ENCODE data around the gene TMEM259.

TMEM259 gene

GRCh38 chr19:986083-986482 is 34.8 kb downstream of the TMEM259 start:
- DNase-seq (ENCODE audit: low read depth): no peak

- peak; percentile 85 for DNase-seq (ENCODE audit: low read depth)
Observed at GRCh38 chr19:984165-984967, 36.6 kb downstream of the TMEM259 start, which contains the start of gene WDR18. Gene WDR18, plus strand, starts transcription at chr19:984345. Its CDS starts 9 bp downstream, at chr19:984354.

GRCh38 chr19:982567-983170 is 38.3 kb downstream of the TMEM259 start:
- peak; percentile 62 for DNase-seq (ENCODE audit: low read depth)

- no peak for DNase-seq (ENCODE audit: low read depth)
Observed at GRCh38 chr19:980133-980998, 40.6 kb downstream of the TMEM259 start.

DNA sequence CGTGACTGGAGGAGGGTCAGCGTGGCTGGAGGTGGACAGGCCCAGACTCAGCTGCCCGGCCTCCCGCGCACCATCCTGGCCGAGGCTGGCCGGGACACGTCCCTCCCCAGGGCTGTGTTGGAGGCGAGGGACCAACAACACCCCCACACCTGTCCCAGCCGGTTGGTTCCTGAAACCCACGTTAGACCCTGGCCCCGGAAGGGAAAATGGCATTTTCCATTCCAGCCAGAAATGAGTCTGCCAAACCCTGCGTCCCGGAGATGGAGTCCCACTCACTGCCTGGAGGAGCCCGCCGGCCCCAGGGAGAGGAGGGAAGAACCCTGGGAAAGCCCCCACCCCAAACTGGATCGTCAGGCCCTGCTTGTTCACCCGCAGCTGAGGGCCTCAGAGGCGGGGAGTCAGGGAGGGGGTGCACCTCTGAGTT is 41.6 kb downstream of the TMEM259 start:
- DNase-seq (ENCODE audit: low read depth): no peak

GRCh38 chr19:977058-977464 is 43.9 kb downstream of the TMEM259 start:
- DNase-seq (ENCODE audit: low read depth): no peak

DNA sequence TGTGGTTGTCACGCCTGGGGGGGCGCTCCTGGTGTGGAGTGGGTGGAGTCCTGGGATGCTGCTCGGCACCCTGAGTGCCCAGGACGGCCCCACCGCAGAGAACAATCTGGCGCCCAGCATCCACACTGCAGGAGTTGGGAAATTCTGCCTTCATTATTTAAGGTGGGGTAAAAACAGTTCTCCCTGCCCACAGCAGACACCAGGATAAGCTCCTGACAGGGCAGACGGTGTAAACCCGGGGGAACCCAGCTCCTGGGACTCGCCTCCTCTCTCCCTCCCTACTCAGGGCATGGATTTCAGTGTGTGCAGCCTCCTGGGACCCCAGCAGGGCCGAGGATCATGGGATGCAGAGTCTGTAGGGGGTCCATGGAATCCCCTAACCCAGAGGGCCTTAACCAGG is 44.4 kb downstream of the TMEM259 start:
- no peak for DNase-seq (ENCODE audit: low read depth)

DNA sequence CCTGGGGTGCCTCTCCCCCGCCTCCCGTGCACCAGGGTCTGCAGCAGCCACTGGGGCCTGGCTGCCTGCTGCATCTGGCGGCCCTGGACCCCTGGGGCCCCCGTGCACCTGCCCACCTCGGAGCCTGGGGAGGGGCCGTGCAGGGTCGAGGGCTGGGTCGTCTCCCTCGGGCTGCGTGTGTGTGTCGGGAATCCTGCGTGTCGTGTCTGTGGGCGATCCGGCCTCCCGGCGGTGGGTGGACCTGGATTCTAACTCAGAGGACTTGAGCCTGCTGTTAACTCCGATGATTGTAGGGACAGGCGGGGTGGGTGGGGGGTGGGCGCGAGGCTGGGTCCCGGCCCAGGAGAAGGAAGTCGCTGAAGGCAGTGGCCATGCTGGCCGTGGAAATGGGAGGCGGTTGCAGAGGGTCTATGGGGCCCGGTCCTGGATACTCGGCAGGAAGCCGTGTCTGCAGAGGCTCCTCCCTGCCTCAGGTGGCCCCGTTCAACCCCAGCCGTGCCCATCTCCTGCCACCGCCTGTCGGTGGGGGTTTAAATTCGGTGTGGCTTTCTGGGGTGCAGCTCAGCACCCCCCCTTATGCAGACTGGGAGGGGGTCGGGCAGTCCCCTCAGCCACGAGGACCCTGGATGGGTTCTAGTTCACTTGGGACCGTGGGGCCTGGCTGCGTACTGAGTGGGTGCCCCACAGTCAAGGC is 46.2 kb downstream of the TMEM259 start:
- no peak for DNase-seq (ENCODE audit: low read depth)

GRCh38 chr19:973726-974563 is 47.0 kb downstream of the TMEM259 start:
- no peak for DNase-seq (ENCODE audit: low read depth)

GRCh38 chr19:972281-972680 is 48.6 kb downstream of the TMEM259 start:
- no peak for DNase-seq (ENCODE audit: low read depth)

DNA sequence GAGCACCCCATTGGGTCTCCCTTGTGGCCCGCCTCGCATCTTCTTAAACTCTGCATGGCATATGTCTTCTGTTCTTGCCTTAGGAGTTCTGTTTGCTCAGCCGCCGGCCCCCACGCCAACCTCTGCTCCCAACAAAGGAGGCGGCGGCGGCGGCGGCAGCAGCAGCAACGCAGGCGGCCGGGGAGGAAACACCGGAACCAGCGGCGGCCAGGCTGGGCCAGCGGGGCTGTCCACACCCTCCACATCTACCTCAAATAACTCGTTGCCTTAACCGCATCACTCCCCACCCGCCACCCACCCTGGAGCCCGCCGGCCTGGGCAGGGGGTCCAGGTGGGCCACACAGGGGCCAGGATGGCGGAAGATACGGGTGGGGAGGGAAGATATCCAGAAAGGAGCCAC is 49.1 kb downstream of the TMEM259 start:
- no peak for DNase-seq (ENCODE audit: low read depth)

DNA sequence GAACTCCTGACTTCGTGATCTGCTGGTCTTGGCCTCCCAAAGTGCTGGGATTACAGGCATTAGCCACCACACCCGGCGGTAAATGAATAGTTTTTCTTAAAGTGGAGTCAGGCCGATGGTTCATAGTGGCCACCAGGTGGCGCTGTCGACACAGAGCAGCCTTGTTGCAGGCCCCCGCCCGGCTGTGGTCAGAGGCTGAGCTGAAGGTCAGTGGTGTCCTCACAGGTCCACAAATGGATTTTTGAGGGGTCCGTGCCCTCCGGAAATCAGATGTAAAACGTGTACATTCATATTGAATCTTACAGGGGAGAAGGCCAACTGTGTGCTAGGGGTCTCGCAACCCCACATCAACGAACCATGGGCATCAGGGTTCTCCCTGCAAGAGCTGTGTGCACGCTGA is 50.2 kb downstream of the TMEM259 start:
- DNase-seq (ENCODE audit: low read depth): no peak

- DNase-seq (ENCODE audit: low read depth): no peak
Observed at GRCh38 chr19:966485-967088, 54.3 kb downstream of the TMEM259 start.

DNA sequence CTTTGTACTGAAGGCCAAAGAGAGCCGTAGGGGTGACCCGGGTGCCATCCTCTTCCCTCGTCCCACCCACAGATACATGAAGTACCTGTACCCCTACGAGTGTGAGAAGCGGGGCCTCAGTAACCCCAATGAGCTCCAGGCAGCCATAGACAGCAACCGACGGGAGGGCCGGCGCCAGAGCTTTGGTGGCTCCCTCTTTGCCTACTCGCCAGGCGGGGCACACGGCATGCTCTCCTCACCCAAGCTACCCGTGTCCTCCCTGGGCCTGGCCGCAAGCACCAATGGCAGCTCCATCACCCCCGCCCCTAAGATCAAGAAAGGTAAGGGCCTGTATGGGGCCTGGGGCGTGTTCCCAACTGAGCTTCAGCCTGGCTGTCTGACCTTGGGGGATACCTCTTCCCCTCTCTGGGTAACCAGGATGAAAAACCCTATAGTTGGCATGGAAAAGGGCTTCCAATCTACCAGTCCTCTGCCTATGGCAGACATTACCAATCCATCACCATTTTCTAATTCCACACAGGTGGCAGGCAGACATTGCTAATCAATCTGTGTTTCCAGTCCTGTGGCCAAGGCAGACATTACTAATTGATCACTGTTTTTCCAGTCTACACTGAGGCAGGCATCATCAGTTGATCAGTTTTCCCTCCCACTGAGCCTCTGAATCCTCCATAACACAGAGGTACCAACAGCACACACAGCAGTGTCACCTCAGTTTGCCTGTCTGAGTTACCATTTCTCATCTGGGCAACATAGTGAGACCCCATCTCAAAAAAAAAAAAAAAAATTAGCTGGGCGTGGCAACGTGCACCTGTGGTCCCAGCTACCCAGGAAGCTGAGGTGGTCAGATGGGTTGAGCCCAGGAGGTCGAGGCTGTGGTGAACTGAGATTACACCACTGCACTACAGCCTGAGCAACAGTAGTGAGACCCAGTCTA is 55.9 kb downstream of the TMEM259 start:
- no peak for DNase-seq (ENCODE audit: low read depth)

DNA sequence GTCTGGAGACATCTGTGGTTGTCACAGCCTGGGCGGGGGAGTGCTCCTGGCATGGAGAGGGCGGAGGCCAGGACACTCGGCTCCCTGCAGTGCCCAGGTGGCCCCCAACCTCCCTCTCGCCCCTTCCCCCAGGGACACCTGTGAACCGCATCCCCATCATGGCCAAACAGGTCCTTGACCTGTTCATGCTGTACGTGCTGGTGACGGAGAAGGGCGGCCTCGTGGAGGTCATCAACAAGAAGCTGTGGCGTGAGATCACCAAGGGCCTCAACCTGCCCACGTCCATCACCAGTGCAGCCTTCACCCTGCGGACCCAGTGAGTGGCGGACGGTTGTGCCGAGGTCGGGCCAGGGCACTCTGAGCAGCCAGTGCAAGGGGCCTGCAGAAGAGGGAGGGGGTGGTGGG is 56.8 kb downstream of the TMEM259 start:
- DNase-seq (ENCODE audit: low read depth): no peak

GRCh38 chr19:963486-963951 is 57.4 kb downstream of the TMEM259 start:
- DNase-seq (ENCODE audit: low read depth): no peak

DNA sequence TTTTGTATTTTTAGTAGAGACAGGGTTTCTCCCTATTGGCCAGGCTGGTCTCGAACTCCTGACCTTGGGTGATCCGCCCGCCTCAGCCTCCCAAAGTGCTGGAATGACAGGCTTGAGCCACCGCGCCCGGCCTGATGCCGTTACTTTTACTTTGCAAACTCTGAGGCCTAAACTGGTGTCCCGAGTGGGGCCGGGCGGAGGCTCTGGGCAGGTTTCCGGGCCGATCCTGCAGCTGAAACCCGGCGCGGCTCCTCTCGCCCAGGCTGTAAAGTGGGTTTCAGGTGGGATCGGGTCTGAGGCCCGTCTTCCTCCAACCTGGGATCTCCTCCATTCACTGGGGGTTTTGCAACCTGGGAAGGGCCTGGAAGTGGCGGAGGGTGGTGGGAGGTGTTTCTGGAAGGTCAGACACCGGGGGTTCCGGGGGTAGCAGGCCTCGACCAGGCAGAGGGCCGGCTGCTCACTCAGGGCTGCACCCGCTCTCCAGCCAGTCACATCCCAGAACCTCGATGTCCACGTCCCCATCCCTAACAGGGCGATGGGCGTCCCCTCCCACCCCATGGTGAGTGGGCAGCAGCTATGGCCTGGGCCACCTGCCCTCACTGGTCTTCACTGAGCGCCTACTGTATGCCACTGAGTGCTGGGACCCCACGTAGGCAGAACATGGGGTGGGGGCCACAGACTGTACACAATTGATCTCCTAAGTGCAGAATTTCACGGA is 58.1 kb downstream of the TMEM259 start:
- DNase-seq (ENCODE audit: low read depth): no peak

DNA sequence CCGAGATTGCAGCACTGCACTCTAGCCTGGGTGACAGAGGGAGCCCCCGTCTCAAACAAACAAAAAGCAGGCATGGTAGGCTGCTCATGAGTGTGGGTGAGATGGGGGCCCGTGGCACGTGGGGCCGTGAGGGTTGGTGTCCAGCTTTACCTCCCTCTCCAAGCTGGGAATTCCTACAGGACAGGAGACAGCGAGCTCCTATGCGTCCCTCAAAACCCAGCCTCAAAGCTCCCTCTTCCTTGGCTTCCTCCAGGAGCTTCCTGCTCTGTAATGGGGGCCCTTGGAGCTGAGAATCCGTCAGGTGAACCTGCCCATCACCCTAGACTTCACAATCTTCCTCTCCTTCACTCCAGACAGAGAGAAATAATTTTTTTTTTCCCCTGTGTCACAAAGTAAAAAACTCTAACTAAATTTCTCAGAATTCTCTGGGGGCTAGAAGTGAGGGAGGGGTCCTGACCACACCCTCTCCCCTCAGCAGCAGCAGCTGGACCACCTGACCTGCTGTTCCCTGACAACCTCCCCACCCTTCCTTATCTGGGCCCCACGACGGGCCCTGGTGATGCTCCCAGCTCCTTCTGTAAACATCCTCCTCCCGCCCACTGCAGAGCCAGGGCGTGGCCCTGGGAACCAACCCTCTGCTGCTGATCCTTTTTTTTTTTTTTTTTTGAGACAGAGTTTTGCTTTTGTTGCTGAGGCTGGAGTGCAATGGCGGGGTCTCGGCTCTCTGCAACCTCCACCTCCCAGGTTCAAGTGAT is 58.9 kb downstream of the TMEM259 start:
- DNase-seq (ENCODE audit: low read depth): no peak
